Astrocyte of the spinal cord (primary cell): ENCODE measurements around the gene ERI2.

ENCODE experiments used
- DNase-seq: peaks from one replicate; pipeline ENCODE4 v3.0.0; 2011; ENCODE audit warnings: low read depth, low spot score
- H3K4me3 ChIP-seq: 2 replicates; pipeline ENCODE4 v1.5.1; 2011; ENCODE audit warnings: low read depth, mild to moderate bottlenecking, low read length, moderate library complexity
- CTCF ChIP-seq: IDR thresholded peaks from 2 replicates; pipeline ENCODE4 v1.5.1; 2012; ENCODE audit warnings: low read depth, mild to moderate bottlenecking, low read length, inconsistent platforms
- in situ Hi-C: cut with HindIII; loops from 2 replicates; pipeline ENCODE4 v1.10.0; 2017; ENCODE audit warnings: low sequenced_read_pairs

Gene ERI2

DNA sequence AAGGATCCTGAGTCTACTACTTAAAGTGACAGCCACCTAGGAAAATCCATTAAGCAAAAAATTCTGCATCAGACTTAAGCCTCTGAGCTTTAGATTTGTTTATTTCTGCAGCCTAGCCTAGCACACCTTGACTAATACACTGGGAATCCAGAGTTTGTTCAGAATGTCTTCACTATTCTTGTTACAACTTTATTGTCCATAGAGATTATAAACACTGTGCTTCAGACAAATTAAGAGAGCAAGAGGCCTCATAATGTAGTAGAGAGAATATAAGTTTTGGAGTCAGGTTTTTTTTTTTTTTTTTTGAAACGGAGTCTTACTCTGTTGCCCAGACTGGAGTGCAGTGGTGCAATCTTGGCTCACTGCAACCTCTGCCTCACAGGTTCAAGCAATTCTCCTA is 55.7 kb downstream of the ERI2 start:
- DNase-seq, result no peak
- H3K4me3 ChIP-seq, result no peak overlapping the region
- TF ChIP-seq CTCF, result no peak
- in situ Hi-C loops, result no loop called here

DNA sequence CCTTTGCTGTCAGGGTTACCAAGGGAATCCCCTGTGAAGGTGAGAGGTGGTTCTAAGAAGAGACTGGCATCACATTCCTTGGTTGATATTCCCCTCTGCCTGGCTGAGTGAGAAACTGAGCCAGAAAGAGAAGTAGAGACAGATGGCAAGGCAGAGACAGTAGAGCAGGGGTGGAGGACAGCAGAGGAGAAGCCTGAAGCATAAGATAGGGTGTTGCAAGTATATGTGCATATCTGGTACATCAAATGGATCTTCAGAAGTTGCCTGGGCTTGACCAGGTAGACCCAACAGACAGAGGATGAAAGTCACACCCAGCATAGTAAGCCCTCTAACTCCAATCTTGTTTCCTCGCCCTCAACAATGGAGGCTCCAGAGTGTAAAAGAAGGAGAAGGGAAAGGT is 56.8 kb downstream of the ERI2 start:
- no peak for DNase-seq
- TF ChIP-seq CTCF, result no peak
- in situ Hi-C loops, result no loop called here
- no peak overlapping the region for H3K4me3 ChIP-seq

GRCh38 chr16:20747030-20747816 is 59.0 kb downstream of the ERI2 start:
- in situ Hi-C loops, result no loop called here
- no peak overlapping the region for H3K4me3 ChIP-seq
- DNase-seq, result no peak
- TF ChIP-seq CTCF, result no peak

- no peak for DNase-seq
- H3K4me3 ChIP-seq, result no peak overlapping the region
- TF ChIP-seq CTCF, result no peak
- in situ Hi-C loops, result no loop called here
Measured at GRCh38 chr16:20746461-20746860, 59.8 kb downstream of the ERI2 start.
